GM11168 (cell line): ENCODE data around the gene COL5A1.
"Not testable (repeated sequence)": the region's sequence is repeated elsewhere in the genome, so short reads cannot be mapped to it uniquely, and the experiment has no call there.

Source experiments
- in situ Hi-C: fragments of 300-500 bp; cut with MboI; formaldehyde crosslinking; loops from one replicate; pipeline ENCODE4 v1.12.0; 2022; ENCODE audit warnings: low sequenced_read_pairs; ENCODE audit not compliant: unreplicated experiment

Gene COL5A1

DNA sequence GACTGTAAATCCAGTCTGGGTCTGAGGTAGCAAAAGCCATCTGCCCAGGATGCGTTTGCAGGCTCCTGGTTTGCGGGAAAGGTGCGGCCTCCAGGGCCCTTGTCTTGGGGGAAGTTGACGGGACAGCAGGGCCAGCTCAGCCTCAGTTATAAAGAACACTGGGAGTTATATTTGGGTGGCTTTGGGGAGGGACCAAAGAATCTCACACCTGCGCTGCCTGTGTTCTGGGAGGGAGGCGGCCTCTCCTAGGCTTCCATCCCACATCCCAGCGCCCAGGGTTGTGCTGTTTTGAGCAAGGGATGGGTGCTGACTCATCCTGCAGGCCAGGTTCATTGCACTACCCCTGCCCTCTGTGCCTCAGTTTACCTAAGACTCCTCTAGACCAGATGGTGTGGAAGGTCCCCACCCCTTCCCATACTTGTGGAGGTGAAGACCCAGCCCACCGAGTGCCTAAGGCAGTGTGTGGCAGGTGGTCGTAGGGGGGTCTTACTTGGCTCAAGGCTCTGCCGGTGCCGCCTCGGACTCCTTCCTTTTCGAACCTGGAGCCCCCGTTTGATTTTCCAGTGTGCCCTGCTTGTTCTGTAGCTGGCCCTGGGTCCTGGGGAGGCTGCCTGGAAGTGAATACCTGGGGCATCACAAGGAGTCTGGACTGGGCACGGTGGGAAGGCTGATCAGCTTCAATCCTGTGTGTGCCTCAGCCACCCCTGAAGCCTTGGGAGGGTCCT is 199.7 kb downstream of the COL5A1 start:
- in situ Hi-C loops, result no loop called here

DNA sequence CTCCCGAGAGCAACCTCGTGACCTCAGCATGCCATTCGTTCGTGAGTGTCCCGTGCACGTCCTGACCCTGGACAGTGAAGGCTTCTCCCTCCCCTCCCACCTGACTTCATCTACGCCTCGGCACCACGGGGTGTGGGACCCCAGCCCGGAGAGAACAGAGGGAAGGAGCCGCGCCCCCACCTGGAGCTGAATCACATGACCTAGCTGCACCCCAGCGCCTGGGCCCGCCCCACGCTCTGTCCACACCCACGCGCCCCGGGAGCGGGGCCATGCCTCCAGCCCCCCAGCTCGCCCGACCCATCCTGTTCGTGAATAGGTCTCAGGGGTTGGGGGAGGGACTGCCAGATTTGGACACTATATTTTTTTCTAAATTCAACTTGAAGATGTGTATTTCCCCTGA is 200.7 kb downstream of the COL5A1 start:
- in situ Hi-C loops, result no loop called here

DNA sequence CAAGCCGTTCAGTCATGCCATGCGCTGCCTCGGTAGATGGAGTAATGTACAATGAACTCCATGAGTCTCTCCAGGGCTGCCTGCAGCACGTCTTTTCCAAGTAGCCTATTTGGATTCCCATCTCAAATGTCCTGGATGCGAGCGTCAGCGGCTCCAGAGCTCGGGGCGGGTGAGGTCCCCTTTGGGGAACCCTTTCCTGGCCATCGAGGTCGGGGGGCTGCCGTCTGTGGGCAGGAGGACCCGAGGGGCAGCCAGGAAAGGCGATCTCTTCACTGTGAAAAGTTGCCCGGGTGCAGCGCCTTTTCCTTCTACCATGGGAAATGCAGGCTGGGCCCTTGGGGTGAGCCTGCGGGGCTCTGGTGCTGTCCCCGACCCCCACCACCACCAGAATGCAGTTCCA is 202.1 kb downstream of the COL5A1 start:
- in situ Hi-C loops, result no loop called here

DNA sequence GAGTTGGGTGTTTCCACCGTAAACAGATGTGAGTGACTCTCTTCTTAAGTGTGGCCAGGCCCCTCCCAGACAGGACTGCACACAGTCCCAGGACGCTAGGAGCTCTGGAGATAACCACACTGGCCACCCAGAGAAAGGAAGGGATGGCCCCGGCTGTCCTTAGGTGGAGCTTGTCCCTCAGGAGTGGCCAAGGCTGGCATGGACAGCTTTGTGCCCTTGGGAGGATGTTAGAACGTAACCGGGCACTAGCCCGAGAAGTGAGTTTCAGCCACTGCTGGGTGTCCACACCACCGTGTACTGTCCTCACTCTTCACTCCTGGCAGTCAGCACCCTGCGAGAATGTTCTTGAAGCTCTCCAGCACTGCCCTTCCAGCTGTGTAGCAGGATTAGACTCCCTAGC is 203.2 kb downstream of the COL5A1 start:
- in situ Hi-C loops, result no loop called here

DNA sequence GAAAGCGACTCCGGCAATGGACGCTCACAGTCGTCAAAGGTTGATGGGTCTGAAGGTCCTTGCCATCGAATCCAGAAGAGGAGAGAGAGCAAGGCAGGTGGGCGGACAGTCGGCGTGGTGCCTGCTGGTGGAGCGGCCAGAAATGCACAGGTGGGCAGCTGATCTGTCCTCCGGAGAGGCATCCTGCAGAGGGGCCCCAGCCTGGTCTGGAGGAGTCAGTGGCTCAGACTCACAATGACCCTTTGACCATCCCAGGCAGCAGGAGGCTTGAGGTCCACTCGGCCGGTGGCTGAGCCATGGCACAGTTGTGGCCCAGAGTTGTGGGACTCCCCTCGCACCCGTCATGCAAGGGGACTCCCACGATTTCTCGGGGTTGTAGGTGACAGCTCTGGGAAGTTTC is 204.6 kb downstream of the COL5A1 start:
- in situ Hi-C loops, result no loop called here

DNA sequence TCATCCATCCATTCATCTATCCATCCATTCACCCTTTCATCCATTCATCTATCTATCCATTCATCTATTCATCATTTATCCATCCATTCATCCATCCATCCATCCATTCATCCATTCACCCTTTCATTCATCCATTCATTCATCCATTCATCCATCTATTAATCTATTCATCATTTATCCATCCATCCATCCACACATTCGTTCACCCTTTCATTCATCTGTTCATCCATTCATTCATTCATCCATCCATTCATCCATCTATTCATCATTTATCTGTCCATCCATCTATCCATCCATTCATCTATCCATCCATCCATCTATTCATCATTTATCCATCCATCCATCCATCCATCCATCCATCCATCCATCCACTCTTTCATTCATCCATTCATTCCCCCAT is 205.1 kb downstream of the COL5A1 start:
- in situ Hi-C loops, result no loop called here

DNA sequence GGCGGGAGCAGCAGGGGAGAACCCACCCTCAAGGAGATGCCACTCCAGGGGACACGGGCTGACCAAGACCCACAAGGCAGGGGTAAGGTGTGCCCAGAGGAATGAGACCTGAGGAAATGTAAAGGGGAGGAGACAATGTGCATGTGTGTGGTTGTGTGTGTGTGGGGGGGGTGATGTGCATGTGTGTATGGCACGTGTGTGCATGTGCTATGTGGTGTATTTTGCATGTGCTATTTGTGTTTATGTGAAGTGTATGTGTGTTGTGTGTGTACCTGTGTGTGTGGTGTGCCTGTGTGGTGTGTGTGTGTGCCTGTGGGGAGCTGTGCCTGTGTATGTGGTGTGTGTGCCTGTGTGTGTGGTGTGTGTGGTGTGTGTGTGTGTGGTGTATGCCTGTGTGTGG is 205.5 kb downstream of the COL5A1 start:
- in situ Hi-C loops, result no loop called here

DNA sequence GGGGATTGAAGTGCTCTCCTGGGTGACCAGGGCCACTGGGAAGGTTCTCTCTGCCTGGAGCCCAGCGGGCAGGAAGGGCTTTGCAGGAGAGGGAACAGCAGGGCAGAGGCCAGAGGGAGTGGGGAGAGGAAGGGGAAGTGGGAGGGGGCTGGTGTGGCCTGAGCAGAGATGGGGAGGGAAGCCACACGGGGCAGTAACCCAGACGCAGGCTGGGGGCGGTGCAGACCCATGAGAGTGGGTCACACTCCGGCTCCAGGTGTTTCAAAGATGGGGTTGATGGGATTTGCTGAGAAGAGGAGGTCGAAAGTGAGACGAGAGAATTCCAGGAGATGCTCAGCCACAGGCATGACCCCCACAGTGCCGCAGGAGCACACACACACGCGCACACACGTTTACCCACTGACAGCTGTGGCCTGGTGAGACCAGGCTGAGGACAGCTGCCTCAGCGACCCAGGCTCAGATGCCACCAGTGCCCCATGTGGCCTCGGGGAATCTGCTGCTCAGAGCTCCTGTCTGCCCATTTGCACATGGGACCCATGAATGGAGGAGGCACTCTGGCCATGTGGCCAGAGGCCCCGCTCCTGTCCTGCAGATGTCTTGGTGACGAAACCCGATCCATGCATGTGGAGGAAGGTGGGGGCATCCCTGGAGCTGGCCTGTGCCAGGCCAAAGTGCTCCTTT is 206.3 kb downstream of the COL5A1 start:
- in situ Hi-C loops, result no loop called here

DNA sequence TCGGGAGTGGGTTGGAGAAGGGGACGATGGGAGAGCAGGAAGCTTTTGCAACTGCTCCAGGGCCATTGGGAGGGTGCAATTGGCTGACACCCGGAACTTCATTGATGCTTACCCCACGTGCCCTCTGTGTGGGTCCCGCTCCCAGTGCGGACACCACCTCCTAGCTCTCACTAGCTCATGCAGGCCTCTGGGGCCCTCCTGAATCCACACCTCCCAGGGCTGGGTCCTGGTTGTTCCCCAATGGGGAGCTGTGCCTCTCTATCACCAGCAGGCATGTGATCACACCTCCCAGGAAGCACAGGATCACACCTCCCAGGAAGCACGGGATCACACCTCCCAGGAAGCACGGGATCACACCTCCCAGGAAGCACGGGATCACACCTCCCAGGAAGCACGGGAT is 206.9 kb downstream of the COL5A1 start:
- in situ Hi-C loops, result no loop called here

DNA sequence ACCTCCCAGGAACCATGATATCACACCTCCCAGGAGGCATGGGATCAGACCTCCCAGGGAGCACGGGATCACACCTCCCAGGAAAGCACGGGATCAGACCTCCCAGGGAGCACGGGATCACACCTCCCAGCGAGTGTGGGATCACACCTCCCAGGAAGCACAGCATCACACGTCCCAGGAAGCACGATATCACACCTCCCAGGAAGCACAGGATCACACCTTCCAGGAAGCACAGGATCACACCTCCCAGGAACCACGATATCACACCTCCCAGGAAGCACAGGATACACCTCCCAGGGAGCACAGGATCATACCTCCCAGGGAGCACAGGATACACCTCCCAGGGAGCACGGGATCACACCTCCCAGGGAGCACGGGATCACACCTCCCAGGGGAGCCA is 209.0 kb downstream of the COL5A1 start:
- in situ Hi-C loops, result no loop called here

DNA sequence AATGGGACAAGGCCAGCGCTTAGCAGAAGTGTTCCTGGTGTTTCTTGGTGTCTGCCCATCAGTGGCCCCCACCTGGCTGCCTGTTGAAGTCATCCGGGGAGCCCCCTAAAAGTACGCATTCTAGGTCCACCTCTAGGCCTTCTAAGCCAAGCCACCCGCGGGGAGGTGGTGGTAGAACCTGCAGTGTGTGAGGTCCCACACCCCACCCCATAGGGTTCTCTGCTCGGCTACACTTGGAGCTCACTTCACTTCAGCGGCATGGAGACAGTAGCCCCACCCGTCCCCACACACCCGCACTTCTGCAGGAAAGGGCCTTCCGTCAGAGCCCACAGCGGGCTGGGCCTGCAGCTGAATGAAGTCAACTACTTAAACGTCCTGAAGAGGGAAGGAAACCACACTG is 209.4 kb downstream of the COL5A1 start:
- in situ Hi-C loops, result no loop called here

DNA sequence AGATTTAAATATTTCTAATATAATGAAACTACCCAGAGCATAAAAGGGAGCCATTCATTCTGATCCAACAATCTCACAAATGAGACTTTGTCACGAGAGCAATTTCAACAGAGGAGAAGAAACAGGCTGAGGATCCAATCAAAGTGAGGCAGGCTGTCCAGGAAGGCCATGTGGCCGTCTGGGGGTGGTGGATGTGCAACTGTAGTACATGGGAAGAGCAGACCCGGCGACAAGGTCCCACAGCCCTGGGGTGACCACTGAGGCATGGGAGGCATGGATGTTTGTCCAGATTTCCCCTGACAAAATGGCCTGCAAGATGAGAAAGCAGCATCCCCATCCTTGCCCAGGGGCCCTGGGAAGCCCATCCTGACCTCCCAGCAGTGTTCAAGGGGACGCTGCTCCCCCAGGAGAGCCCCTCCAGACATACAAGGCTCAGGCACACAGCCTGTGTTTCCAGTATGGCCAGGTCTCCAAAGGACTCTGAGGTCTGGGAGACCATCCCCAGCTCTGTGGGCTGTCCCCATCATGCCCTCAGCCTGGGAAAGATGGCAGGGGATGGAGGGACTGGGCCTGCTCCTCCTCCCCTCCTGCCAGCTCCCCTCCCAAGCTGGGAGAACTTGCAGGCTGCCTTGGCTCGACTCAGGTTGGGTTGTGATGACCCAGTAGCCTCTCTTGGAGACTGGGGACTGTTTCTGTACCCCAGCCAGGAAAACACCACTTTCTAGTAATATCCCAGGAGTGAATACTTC is 211.5 kb downstream of the COL5A1 start:
- in situ Hi-C loops, result no loop called here

DNA sequence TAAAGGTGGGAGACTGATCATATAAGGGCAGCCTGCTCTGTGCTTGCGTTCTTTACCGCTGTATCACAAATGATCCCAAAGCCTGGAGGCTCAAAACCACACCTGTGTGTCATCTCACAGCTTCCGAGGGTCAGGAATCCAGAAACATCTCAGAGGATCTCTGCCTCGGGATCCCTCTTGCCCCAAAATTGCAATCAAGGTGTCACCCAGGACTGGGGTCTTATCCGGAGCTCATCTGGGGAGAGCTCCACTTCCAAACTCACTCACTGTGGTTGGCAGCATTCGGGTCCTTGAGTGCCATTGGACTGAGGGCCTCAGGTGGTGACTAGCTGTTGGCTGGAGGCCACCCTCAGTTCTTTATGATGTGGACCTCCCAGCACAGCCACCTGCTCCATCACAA is 212.3 kb downstream of the COL5A1 start:
- in situ Hi-C loops, result no loop called here

DNA sequence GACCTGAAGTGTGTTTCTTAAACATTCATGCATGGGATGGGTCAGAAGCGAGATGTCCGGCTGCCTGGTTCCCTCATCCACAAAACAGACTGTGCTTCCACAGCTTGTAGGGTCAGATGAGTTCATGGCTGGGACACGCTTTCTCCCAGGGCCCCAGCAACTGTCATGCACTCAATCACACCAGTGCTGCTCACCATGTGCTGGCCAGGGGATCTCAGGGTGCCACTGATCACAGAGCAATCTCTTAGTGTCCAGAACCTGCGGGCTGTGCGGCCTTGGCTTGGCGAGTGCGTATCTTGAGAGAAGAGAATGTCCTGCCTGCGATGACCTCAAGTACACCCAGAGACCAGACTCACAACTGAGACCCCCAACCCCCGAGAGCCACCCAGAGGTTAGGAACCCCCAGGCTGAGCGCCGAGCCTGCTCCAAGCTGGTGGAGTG is 213.0 kb downstream of the COL5A1 start:
- in situ Hi-C loops, result no loop called here

DNA sequence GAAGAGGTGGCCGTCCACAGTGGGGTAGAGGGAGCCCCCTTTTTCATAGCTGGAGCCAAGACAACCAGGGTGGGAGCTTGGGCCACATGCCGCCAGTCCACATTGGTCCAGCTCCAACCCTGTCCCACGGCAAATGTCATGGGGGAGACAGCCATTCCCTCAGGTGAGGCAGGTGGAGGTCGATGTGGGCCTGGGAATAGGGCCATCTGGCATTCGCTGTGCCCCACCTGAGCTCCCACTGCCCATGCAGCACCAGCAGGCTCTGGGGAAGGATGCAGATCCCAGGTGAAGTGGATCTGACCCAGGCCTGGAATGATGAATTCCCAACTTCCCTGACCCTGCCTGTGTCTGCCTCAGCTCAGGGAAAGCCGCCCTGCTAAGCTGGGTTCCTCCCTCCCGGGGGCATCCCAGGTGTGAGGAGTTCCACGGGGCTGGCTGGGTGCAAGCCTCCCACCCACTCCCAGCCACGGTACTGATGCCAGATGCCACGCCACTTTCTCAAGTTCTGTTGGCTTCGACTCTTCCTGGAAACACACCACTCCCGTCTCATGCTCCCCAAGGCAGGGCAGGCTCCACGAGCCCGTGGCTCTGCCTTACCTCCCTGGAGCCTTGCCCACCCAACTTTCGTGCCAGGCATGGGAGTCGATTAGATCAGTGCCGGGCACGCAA is 213.8 kb downstream of the COL5A1 start:
- in situ Hi-C loops, result no loop called here

DNA sequence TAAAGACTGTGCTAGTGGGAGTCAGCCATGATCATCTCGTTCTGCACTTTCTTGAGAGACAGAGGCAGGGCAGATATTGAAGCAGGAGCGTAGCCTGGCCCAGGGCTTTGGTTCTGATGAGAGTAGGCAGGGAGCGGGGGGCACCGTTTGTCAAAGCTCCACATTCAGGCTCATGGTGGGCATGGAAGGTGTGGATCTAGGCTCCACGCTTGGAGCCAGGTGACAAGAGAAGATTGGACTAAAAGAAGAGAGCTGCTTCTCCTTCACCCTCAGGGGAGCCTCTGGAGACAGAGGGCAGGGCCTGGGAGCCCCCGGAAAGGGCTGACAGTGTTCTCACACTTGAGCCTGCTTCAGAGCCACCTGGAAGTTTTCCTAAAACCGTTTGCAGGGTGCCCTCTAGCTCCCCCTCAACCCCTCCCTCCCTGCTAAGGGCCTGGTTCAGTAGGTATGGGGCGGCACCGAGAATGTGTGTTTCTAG is 214.3 kb downstream of the COL5A1 start:
- in situ Hi-C loops, result no loop called here

DNA sequence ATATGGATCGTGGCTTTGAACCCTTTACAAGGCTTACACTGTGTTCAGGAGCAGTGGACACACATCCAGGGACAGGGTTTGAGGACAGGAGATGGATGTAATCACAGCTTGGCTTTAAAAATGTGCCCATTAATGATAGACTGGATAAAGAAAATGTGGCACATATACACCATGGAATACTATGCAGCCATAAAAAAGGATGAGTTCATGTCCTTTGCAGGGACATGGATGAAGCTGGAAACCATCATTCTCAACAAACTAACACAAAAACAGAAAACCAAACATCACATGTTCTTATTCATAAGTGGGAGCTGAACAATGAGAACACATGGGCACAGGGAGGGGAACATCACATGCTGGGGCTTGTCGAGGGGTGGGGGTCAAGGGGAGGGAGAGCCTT is 215.8 kb downstream of the COL5A1 start:
- in situ Hi-C loops, result not testable (repeated sequence)

DNA sequence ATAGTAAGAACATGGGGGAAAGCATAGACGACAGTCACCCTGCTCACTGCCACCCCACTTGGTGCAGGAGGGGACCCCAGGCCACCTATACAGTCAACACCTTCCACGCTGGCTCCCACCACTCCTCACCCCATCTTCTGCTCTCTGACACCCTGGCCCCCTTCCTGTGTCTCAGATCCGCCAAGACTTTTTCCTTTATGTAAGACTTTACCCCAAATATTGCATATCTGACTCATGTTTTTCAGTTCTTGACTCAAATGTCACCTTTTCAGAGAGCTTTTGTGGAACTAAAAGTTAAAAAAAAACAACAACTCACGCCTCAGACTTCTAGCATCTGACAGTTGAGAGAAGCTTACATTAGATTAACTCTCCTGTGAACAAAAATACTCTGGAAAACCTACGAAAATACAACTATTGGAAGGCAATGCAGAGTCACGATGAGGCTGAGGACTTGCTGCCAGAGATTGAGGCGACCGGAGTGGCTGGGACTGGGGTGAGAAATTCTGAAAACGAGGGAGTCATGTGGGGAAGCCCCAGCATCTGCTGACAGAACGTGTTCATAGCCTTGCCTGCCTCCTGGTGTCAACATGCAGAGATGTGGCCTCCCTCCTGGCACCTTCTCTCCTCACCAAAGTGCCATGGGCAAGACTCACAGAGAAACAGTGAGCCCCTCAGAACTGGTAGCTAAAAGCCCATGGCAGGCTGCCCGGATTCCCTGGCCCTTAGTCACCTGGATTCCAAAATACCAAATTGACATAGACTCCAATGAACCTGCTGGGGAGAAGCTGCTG is 216.6 kb downstream of the COL5A1 start:
- in situ Hi-C loops, result no loop called here

DNA sequence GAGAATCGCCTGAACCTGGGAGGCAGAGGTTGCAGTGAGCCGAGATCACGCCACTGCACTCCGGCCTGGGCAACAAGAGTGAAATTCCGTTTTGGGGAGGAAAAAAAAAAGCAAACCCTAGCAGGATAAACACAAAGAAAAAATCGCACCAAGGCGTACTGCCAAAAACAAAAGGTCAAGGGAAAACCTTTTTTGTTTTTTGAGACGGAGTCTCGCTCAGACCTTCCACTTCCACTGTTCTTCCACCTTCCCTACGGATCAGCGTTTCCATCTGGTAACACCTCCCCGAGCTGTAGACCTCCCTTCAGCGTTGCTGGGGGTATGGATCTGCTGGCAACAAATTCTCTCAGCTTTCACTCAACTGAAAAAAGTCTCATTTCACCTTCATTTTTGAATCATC is 218.9 kb downstream of the COL5A1 start:
- in situ Hi-C loops, result no loop called here
